IMR-90 (cell line): ENCODE measurements around the gene HSD11B1L. TPM values are rescaled to one million over a fixed set of nuclear protein-coding genes. Genes with fewer than 3 reads are reported as not detected.

Experiments
- ATAC-seq: fragments of 200-7000 bp; cut with Tn5 transposase; 2 replicates; pipeline ENCODE4 v1.9.1; 2020; ENCODE audit warnings: low read depth, mild to moderate bottlenecking, moderate library complexity
- BruUV-seq: library from RNA; stranded (reverse); fragments of 400-500 nt; replicated peaks from 2 replicates; lab custom pipeline; 2021; lab: Mats Ljungman, UMichigan
- CTCF ChIA-PET: fragments of 300-600 bp; formaldehyde crosslinking; extraction: SDS; loops from one replicate; lab custom pipeline; 2021; ENCODE audit warnings: antibody characterized with exemption; lab: Yijun Ruan, JAX
- POLR2A ChIA-PET: fragments of 300-600 bp; sonication (Branson Sonifier 250); formaldehyde crosslinking; loops from one replicate; lab custom pipeline; 2022; ENCODE audit warnings: antibody characterized with exemption; ENCODE audit not compliant: unreplicated experiment; lab: Charles Lee
- DNase-seq: peaks from one replicate; pipeline ENCODE4 v3.0.0; 2013
- H2AFZ ChIP-seq: replicated peaks from 2 replicates; pipeline ENCODE3; 2013; ENCODE audit warnings: low read length, mild to moderate bottlenecking; ENCODE audit not compliant: poor library complexity
- H2AK5ac ChIP-seq: 2 replicates; pipeline ENCODE4 v1.6.1; 2013; ENCODE audit warnings: low read depth, low read length, inconsistent platforms
- H2AK9ac ChIP-seq: replicated peaks from 2 replicates; pipeline ENCODE3; 2013; ENCODE audit warnings: mild to moderate bottlenecking, low read depth, low read length, moderate library complexity; ENCODE audit not compliant: poor library complexity
- H2BK120ac ChIP-seq: 2 replicates; pipeline ENCODE4 v1.6.1; 2013; ENCODE audit warnings: low read depth, low read length, inconsistent platforms
- H2BK15ac ChIP-seq: 3 replicates; pipeline ENCODE4 v1.6.1; 2013; ENCODE audit warnings: low read depth, low read length, inconsistent platforms
- H2BK20ac ChIP-seq: 2 replicates; pipeline ENCODE4 v1.6.1; 2013; ENCODE audit warnings: low read depth, mild to moderate bottlenecking, inconsistent platforms, low read length, moderate library complexity
- H2BK5ac ChIP-seq: 2 replicates; pipeline ENCODE4 v1.6.1; 2013; ENCODE audit warnings: mild to moderate bottlenecking, low read depth, low read length, inconsistent platforms; ENCODE audit not compliant: poor library complexity, severe bottlenecking
- H3K14ac ChIP-seq: replicated peaks from 2 replicates; pipeline ENCODE4 v1.6.1; 2013; ENCODE audit warnings: low read depth, low read length, inconsistent platforms
- H3K18ac ChIP-seq: 2 replicates; pipeline ENCODE4 v1.6.1; 2013; ENCODE audit warnings: low read depth, low read length, control low read depth
- H3K23ac ChIP-seq: 2 replicates; pipeline ENCODE4 v1.6.1; 2013; ENCODE audit warnings: low read depth, low read length, inconsistent platforms
- H3K27ac ChIP-seq: 2 replicates; pipeline ENCODE4 v1.5.1; 2013; ENCODE audit warnings: mild to moderate bottlenecking, control low read depth, low read length; ENCODE audit not compliant: insufficient read depth
- H3K27me3 ChIP-seq: 2 replicates; pipeline ENCODE4 v1.6.1; 2013; ENCODE audit warnings: low read length; ENCODE audit not compliant: control insufficient read depth, insufficient read depth
- H3K36me3 ChIP-seq: 2 replicates; pipeline ENCODE4 v1.6.1; 2013; ENCODE audit warnings: low read length, mixed read lengths; ENCODE audit not compliant: control insufficient read depth, insufficient read depth
- H3K4ac ChIP-seq: 2 replicates; pipeline ENCODE4 v1.6.1; 2013; ENCODE audit warnings: low read depth, low read length, inconsistent platforms
- H3K4me1 ChIP-seq: 2 replicates; pipeline ENCODE4 v1.6.1; 2013; ENCODE audit warnings: low read length, mixed read lengths; ENCODE audit not compliant: control insufficient read depth, insufficient read depth
- H3K4me2 ChIP-seq: 2 replicates; pipeline ENCODE4 v1.6.1; 2013; ENCODE audit warnings: low read depth, mild to moderate bottlenecking, control low read depth, low read length, moderate library complexity
- H3K4me3 ChIP-seq: 2 replicates; pipeline ENCODE4 v1.5.1; 2013; ENCODE audit warnings: low read depth, mild to moderate bottlenecking, control low read depth, low read length, moderate library complexity; ENCODE audit not compliant: insufficient read depth
- H3K56ac ChIP-seq: 2 replicates; pipeline ENCODE4 v1.6.1; 2013; ENCODE audit warnings: low read length, inconsistent platforms; ENCODE audit not compliant: insufficient read depth; ENCODE audit errors: extremely low read depth
- H3K79me1 ChIP-seq, 2 experiments: 2 replicates each; pipeline ENCODE4 v1.6.1; 2013; ENCODE audit warnings: low read length in 2 of 2, inconsistent platforms in 1 of 2, low read depth in 1 of 2
- H3K9ac ChIP-seq: 2 replicates; pipeline ENCODE4 v1.6.1; 2013; ENCODE audit warnings: low read depth, low read length, control low read depth
- H3K9me1 ChIP-seq: 2 replicates; pipeline ENCODE4 v1.6.1; 2013; ENCODE audit warnings: low read length, inconsistent platforms; ENCODE audit not compliant: insufficient read depth
- H3K9me3 ChIP-seq: 2 replicates; pipeline ENCODE4 v1.6.1; 2013; ENCODE audit warnings: low read length; ENCODE audit not compliant: control insufficient read depth, insufficient read depth
- H4K20me1 ChIP-seq: 2 replicates; pipeline ENCODE4 v1.6.1; 2013; ENCODE audit warnings: low read length, inconsistent platforms; ENCODE audit not compliant: insufficient read depth
- H4K5ac ChIP-seq: 2 replicates; pipeline ENCODE4 v1.6.1; 2013; ENCODE audit warnings: mild to moderate bottlenecking, low read depth, low read length, control low read depth
- H4K8ac ChIP-seq, 2 experiments: 2 replicates each; pipeline ENCODE4 v1.6.1; 2013; ENCODE audit warnings: low read depth in 2 of 2, low read length in 2 of 2, control low read depth in 1 of 2, inconsistent platforms in 1 of 2
- H4K91ac ChIP-seq: 2 replicates; pipeline ENCODE4 v1.6.1; 2013; ENCODE audit warnings: low read depth, low read length, inconsistent platforms; ENCODE audit not compliant: insufficient read depth
- BHLHE40 ChIP-seq: fragments of 150-350 bp; IDR thresholded peaks from 2 replicates; pipeline ENCODE4 v1.6.1; 2016; ENCODE audit warnings: mild to moderate bottlenecking, low read depth, low read length
- CEBPB ChIP-seq: IDR thresholded peaks from 2 replicates; pipeline ENCODE4 v1.6.1; 2012; ENCODE audit warnings: low read depth, low read length, improper control_type of control experiment
- CHD1 ChIP-seq: IDR thresholded peaks from 2 replicates; pipeline ENCODE4 v1.6.1; 2012; ENCODE audit warnings: low read depth, low read length, improper control_type of control experiment
- CTCF ChIP-seq: conservative IDR thresholded peaks from 2 replicates; pipeline ENCODE4 v1.5.1; 2012; ENCODE audit warnings: mild to moderate bottlenecking, low read depth, low read length, improper control_type of control experiment
- ELK1 ChIP-seq: fragments of 150-350 bp; IDR thresholded peaks from 2 replicates; pipeline ENCODE4 v1.6.1; 2016; ENCODE audit warnings: low read depth, mild to moderate bottlenecking, low read length, moderate library complexity, borderline replicate concordance
- FOS ChIP-seq: fragments of 150-350 bp; IDR thresholded peaks from 2 replicates; pipeline ENCODE4 v1.6.1; 2016; ENCODE audit warnings: low read depth, low read length
- MAFK ChIP-seq: IDR thresholded peaks from 2 replicates; pipeline ENCODE4 v1.6.1; 2012; ENCODE audit warnings: low read depth, low read length, improper control_type of control experiment
- MAZ ChIP-seq: IDR thresholded peaks from 2 replicates; pipeline ENCODE4 v1.6.1; 2012; ENCODE audit warnings: low read depth, mild to moderate bottlenecking, low read length, improper control_type of control experiment, moderate library complexity, borderline replicate concordance
- MXI1 ChIP-seq: IDR thresholded peaks from 2 replicates; pipeline ENCODE4 v1.6.1; 2012; ENCODE audit warnings: low read depth, mild to moderate bottlenecking, low read length, moderate library complexity, borderline replicate concordance
- NFE2L2 ChIP-seq: fragments of 150-350 bp; IDR thresholded peaks from 2 replicates; pipeline ENCODE4 v1.6.1; 2016; ENCODE audit warnings: low read depth, mild to moderate bottlenecking, low read length
- POLR2A ChIP-seq: IDR thresholded peaks from 2 replicates; pipeline ENCODE4 v1.6.1; 2012; ENCODE audit warnings: mild to moderate bottlenecking, low read depth, low read length
- RAD21 ChIP-seq: IDR thresholded peaks from 2 replicates; pipeline ENCODE4 v1.6.1; 2012; ENCODE audit warnings: low read length, improper control_type of control experiment
- RCOR1 ChIP-seq: IDR thresholded peaks from 2 replicates; pipeline ENCODE4 v1.6.1; 2012; ENCODE audit warnings: mild to moderate bottlenecking, low read length, improper control_type of control experiment; ENCODE audit not compliant: insufficient replicate concordance
- RFX5 ChIP-seq: IDR thresholded peaks from 2 replicates; pipeline ENCODE4 v1.8.0; 2012; ENCODE audit warnings: low read depth, mild to moderate bottlenecking, low read length, moderate library complexity
- SMC3 ChIP-seq: fragments of 150-350 bp; IDR thresholded peaks from 2 replicates; pipeline ENCODE4 v1.6.1; 2016; ENCODE audit warnings: low read depth, mild to moderate bottlenecking, antibody characterized with exemption, low read length, moderate library complexity
- USF2 ChIP-seq: fragments of 150-350 bp; IDR thresholded peaks from 2 replicates; pipeline ENCODE4 v1.6.1; 2017; ENCODE audit warnings: mild to moderate bottlenecking, antibody characterized with exemption, low read length, low read depth
- WGBS, 2 experiments: methylation state at CpG; one replicate each; pipeline versions ENCODE4 v1.1.5 to v1.1.7; 2013; ENCODE audit warnings: missing lambda C conversion rate in 2 of 2; ENCODE audit not compliant: insufficient read length in 1 of 2; ENCODE audit errors: extremely low coverage in 2 of 2; 5-methylcytosine and 5-hydroxymethylcytosine counted together
- dilution Hi-C: fragments of 300-500 bp; cut with HindIII; formaldehyde crosslinking; loops from one replicate; pipeline ENCODE4 v1.14.3; 2018; ENCODE audit warnings: low sequenced_read_pairs; ENCODE audit not compliant: unreplicated experiment
- in situ Hi-C: fragments of 300-500 bp; cut with MboI; formaldehyde crosslinking; loops from 3 replicates; pipeline ENCODE4 v1.14.3; 2019; ENCODE audit warnings: low sequenced_read_pairs, inconsistent platforms, mixed read lengths
- intact Hi-C: fragments of 100-400 bp; cut with micrococcal nuclease; formaldehyde crosslinking; loops from 2 replicates; pipeline ENCODE4 v1.10.0; 2022
- polyA plus RNA-seq, 3 experiments: library from polyadenylated mRNA; depleted of rRNA; stranded (reverse); fragments of >200 nt; gene quantifications; 2 replicates each; pipeline ENCODE4 v1.2.3, GENCODE V29; 2012; ENCODE audit warnings: low replicate concordance in 1 of 3
- total RNA-seq: library from RNA; depleted of rRNA; stranded (reverse); fragments of >200 nt; gene quantifications from 2 replicates; pipeline ENCODE4 v1.2.3, GENCODE V29; 2012

The HSD11B1L gene
- total and polyA plus RNA-seq, 2 of the 4 experiments (the other 2 are of a cell fraction) = 2.2 to 7.2 TPM

GRCh38 chr19:5692723-5693194 lies 11.9 kb downstream of the HSD11B1L start:
- H3K18ac ChIP-seq = no peak overlapping the region
- no peak for ATAC-seq

More at GRCh38 chr19:5692723-5693194, 11.9 kb downstream of the HSD11B1L start:
- no peak for TF ChIP-seq RFX5
- no peak for TF ChIP-seq MXI1
- no peak for TF ChIP-seq FOS
- TF ChIP-seq MAFK = no peak
- no peak for TF ChIP-seq POLR2A
- no peak for TF ChIP-seq USF2
- no peak for TF ChIP-seq BHLHE40
- TF ChIP-seq CTCF = no peak
- no peak for TF ChIP-seq ELK1
- TF ChIP-seq CHD1 = no peak
- no peak for TF ChIP-seq NFE2L2
- no peak for TF ChIP-seq RAD21
- TF ChIP-seq MAZ = no peak
- TF ChIP-seq CEBPB = no peak
- no peak for TF ChIP-seq RCOR1
- TF ChIP-seq SMC3 = no peak
- CTCF ChIA-PET = no interaction called here
- Histone ChIP-seq H4K20me1 (peaks cover 77% of the 10 kb centered on the region), H3K27ac (no peak overlapping the region), H3K23ac (peak overlapping the region; percentile 59; the same call in 1 of the 2 replicates), H2BK20ac (no peak overlapping the region), H2BK5ac (no peak overlapping the region), H3K27me3 (no peaks in the 10 kb centered on the region), H4K91ac (no peak overlapping the region), H3K56ac (no peak overlapping the region), H3K14ac (no peak overlapping the region), H3K79me1 (peaks cover 4 to 64% of the 10 kb centered on the region in 2 experiments; a peak in 3 of 4 replicates), H2AK5ac (no peak overlapping the region), H4K8ac (no peak overlapping the region), H2AK9ac (no peak overlapping the region), H4K5ac (no peak overlapping the region), H3K9me3 (no peaks in the 10 kb centered on the region), H3K36me3 (peaks cover 62% of the 10 kb centered on the region), H3K9ac (no peak overlapping the region), H2BK15ac (no peak overlapping the region), H3K4me3 (no peak overlapping the region), H2BK120ac (no peak overlapping the region), H3K9me1 (peaks cover 4% of the 10 kb centered on the region; the same call in 1 of the 2 replicates), H3K4ac (no peak overlapping the region), H3K4me2 (no peak overlapping the region), H2AFZ (no peak overlapping the region), H3K4me1 (peaks cover 2% of the 10 kb centered on the region; the same call in 1 of the 2 replicates)
- intact Hi-C loops = no loop called here
- dilution Hi-C loops = no loop called here
- POLR2A ChIA-PET = no interaction called here
- BruUV-seq = no TSS peak
- WGBS, 2 experiments = 56% methylated on average over 1 of the region's 7 CpGs; no CpG with 5 or more reads in 1 of the 2 experiments
- in situ Hi-C loops = no loop called here
- no peak for DNase-seq
